ENCODE results near the gene ADARB2. TPM values are rescaled to one million over a fixed set of nuclear protein-coding genes. Genes with fewer than 3 reads are reported as not detected.
"Not testable (repeated sequence)": the region's sequence is repeated elsewhere in the genome, so short reads cannot be mapped to it uniquely, and the experiment has no call there.

ADARB2 gene
- total RNA-seq, 2 experiments from 2014 or later: not detected

GRCh38 chr10:1461016-1461415 lies 276.3 kb downstream of the ADARB2 start:
- CTCF ChIA-PET: no interaction called here
- POLR2A ChIA-PET: no interaction called here

GRCh38 chr10:1459664-1460063 lies 277.7 kb downstream of the ADARB2 start:
- CTCF ChIA-PET, POLR2A ChIA-PET: not testable (repeated sequence)

- CTCF ChIA-PET: no interaction called here
- POLR2A ChIA-PET: no interaction called here
Observed at GRCh38 chr10:1454951-1455350, 282.4 kb downstream of the ADARB2 start.

- ChIA-PET CTCF (no interaction called here), POLR2A (no interaction called here)
Observed at GRCh38 chr10:1454428-1454827, 282.9 kb downstream of the ADARB2 start.

GRCh38 chr10:1452777-1453176 lies 284.5 kb downstream of the ADARB2 start:
- CTCF ChIA-PET: no interaction called here

GRCh38 chr10:1451941-1452340 lies 285.4 kb downstream of the ADARB2 start:
- ChIA-PET POLR2A (no interaction called here), CTCF (no interaction called here)

More at GRCh38 chr10:1452777-1453176, 284.5 kb downstream of the ADARB2 start:
- POLR2A ChIA-PET: no interaction called here

GRCh38 chr10:1451362-1451888 lies 285.9 kb downstream of the ADARB2 start:
- POLR2A ChIA-PET: no interaction called here
- CTCF ChIA-PET: no interaction called here

GRCh38 chr10:1449572-1450205 lies 287.6 kb downstream of the ADARB2 start:
- POLR2A ChIA-PET: no interaction called here
- CTCF ChIA-PET: no interaction called here

- ChIA-PET POLR2A (no interaction called here), CTCF (no interaction called here)
Observed at GRCh38 chr10:1449021-1449420, 288.3 kb downstream of the ADARB2 start.

- POLR2A ChIA-PET: no interaction called here
- CTCF ChIA-PET: no interaction called here
Observed at GRCh38 chr10:1448252-1448930, 288.9 kb downstream of the ADARB2 start.

GRCh38 chr10:1444826-1445225 lies 292.5 kb downstream of the ADARB2 start:
- CTCF ChIA-PET: no interaction called here

GRCh38 chr10:1440897-1441296 lies 296.4 kb downstream of the ADARB2 start:
- POLR2A ChIA-PET: no interaction called here
- CTCF ChIA-PET: no interaction called here

More at GRCh38 chr10:1444826-1445225, 292.5 kb downstream of the ADARB2 start:
- POLR2A ChIA-PET: no interaction called here

- CTCF ChIA-PET: no interaction called here
Observed at GRCh38 chr10:1434912-1435692, 302.2 kb downstream of the ADARB2 start.

GRCh38 chr10:1434202-1434601 lies 303.1 kb downstream of the ADARB2 start:
- ChIA-PET CTCF (no interaction called here), POLR2A (no interaction called here)

More at GRCh38 chr10:1434912-1435692, 302.2 kb downstream of the ADARB2 start:
- POLR2A ChIA-PET: no interaction called here

- POLR2A ChIA-PET: no interaction called here
- CTCF ChIA-PET: interaction anchor here (1.7 kb wide), 1 partner anchor 11 kb away, joined by 4 read pairs; no protein-coding TSS in a partner anchor
Observed at GRCh38 chr10:1432161-1432560, 305.2 kb downstream of the ADARB2 start.

GRCh38 chr10:1431229-1431628 lies 306.1 kb downstream of the ADARB2 start:
- POLR2A ChIA-PET: no interaction called here
- CTCF ChIA-PET: interaction anchor here (1.7 kb wide), 1 partner anchor 10 kb away, joined by 4 read pairs; no protein-coding TSS in a partner anchor

GRCh38 chr10:1427521-1428186 lies 309.7 kb downstream of the ADARB2 start:
- CTCF ChIA-PET, POLR2A ChIA-PET: not testable (repeated sequence)

GRCh38 chr10:1426786-1427185 lies 310.5 kb downstream of the ADARB2 start:
- ChIA-PET CTCF (no interaction called here), POLR2A (no interaction called here)

- ChIA-PET CTCF (no interaction called here), POLR2A (no interaction called here)
Observed at GRCh38 chr10:1425879-1426278, 311.4 kb downstream of the ADARB2 start.

- ChIA-PET POLR2A (no interaction called here), CTCF (no interaction called here)
Observed at GRCh38 chr10:1424648-1425047, 312.7 kb downstream of the ADARB2 start.

Measured in activated CD8-positive, alpha-beta memory T cell treated with anti-CD3 and anti-CD28 coated beads for 36 hours (primary cell).